Islet of Langerhans (tissue), 1 donor: ENCODE results near the gene VDR.

ENCODE experiments used
- FAIRE-seq: peaks from one replicate; lab custom pipeline; 2011; peaks lifted over from hg19 to GRCh38; lab: Jason Lieb, UNC

The VDR gene

DNA sequence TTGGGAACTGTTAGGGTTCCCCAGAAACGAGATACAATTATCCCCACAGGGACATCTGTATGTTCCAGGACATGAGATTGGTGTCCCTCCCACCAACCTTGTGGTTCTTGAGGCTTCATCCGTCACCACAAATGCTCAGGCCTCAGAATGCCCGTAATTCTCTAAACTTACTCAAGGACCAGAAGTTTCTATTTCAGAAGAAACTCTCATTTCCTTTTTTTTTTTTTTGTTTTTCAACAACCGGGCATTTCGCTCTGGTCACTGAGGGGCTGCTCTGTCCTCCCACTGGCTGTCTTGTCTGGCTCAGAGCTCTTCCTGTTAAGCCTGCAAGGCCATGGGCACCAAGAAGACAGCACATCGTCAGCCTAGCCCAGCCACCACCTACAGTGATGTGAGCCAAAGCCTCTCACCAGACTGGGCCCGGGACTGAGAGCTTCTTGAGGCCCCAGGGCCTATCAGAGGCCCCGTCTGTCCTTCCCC lies 36.2 kb downstream of the VDR start:
- no peak for FAIRE-seq

- no peak for FAIRE-seq
Measured at GRCh38 chr12:47868041-47868440, 36.8 kb downstream of the VDR start.

DNA sequence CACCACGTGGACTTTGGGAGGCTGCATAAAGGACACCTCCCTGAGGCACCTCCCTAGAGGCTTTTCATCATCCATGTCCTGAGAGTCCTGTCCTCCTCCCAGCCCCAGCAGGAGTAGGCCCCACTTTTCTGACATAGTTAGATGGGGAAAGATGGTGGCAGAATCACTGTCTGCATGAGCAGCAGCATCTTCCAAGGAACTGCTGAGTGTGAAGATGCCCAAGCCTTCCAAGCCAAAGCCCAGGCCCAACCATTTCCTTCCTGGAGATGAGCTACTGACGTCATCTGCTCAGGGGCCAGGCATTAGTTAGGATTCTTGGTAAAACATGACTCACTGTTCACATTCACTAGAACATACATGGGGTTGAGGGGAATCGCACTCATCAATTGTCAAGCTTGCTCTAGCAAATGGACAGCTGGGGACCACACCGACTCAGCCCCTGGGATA lies 37.3 kb downstream of the VDR start:
- no peak for FAIRE-seq

DNA sequence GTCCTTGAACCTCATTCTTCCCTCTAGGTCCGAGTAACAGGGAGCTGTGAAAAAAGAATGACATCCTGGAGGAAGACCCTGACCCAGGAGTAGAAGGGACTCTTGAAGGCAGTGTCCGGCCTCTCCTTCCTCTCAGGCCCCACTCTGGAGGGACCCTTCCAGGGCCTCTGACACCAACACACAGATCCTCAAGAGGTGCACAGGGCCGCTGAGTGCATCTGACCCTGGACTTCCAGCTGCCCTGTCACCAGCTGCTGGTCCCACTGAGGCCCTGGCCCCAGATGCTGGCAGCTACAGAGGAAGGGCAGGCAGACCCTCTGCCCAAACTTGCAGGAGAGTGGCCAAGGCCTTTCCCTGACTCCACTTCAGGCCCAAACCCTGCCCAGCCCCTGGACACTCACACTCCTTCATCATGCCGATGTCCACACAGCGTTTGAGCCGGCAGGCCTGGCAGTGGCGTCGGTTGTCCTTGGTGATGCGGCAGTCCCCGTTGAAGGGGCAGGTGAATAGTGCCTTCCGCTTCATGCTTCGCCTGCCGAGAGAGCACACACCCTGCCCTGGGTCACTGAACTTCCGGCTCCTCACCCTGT lies 40.1 kb downstream of the VDR start:
- FAIRE-seq = no peak

- no peak for FAIRE-seq
Measured at GRCh38 chr12:47863985-47864384, 40.8 kb downstream of the VDR start.

DNA sequence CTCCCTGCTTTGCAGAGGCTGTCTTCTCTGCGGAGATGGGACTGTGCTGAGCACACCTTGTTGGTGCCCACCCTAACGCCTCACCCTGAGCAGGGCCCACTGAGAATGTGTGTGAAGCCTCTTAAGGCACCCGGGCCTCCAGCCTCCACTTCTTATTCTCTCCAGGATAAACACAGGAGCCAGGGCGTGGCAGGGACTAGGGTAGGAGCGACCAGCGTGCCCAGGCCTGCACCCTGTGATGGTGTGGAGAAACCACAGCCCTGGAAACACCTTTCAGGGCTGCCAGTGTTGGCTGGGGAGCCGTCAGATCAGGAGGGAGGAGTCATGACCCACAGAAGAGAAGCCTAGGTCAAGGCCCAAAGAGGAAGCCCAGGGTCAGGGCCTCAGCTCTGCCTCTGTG lies 41.3 kb downstream of the VDR start:
- FAIRE-seq = no peak

DNA sequence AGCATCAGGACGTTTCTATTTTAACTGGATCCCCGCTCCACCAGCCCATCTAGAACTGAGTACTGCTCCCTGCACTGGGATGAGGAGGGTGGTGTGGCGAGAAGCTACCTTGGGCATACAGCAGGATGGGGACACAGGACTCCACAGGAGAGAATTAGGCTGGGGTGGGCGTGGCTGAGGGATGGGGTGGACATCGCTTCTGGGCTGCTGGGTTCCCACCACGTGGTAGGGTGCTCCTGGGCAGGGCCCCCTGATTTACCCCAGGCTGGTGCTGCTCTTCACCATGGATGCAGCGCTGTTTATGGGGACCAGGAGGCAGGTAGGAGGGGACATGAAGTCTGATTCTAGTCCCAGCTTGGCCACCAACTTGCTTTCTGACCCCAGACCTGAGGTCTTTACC lies 41.9 kb downstream of the VDR start:
- FAIRE-seq = no peak

DNA sequence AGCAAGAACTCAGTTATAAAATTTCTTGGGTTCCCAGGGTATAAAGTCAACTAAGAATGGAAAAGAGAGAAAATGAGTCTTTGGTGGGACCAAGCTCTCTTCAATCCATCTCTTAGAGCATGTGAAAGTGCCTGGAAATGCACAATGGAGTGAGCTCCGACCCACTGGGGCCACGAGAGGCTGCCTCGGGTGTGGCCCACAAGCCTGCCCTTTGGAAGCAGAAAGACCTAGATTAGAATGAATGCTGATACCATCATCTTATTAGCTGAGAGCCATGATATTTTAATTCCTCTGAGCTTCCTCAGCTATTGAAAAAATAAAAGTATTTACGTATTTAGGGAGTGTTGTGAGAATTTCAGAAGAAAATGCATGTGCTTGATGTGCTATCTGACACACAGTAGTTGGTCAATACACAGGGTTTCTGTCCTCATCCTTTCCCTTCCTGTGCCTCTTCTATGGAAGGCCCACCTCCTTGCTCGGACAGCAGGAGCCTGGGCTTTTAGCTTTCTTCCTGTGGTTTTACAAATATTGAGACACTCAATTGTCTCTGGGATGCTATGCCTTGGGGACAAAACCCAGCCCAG lies 42.5 kb downstream of the VDR start:
- FAIRE-seq = no peak

DNA sequence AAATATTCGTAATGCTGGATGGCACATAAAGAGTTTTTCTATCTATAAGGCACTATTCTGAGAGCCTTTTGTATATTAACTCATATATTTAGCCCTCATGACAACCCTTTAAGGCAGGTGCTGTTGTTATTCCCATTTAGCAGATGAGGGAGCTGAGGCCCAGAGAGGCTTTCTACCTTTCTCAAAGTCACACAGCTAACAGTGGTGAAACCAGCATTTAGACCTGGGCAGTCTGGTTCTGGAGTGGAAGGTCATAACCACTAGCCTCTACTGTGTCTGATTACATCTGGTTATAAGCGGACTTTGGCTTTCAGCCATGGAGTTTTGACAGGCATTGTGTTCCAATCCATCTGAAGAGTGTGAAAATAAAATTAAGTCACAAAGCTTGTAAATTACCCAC lies 43.9 kb downstream of the VDR start:
- FAIRE-seq = no peak

GRCh38 chr12:47860279-47860841 lies 44.4 kb downstream of the VDR start:
- FAIRE-seq = no peak

GRCh38 chr12:47858511-47859266 lies 46.1 kb downstream of the VDR start:
- FAIRE-seq = no peak

- no peak for FAIRE-seq
Measured at GRCh38 chr12:47856721-47857575, 47.8 kb downstream of the VDR start.

DNA sequence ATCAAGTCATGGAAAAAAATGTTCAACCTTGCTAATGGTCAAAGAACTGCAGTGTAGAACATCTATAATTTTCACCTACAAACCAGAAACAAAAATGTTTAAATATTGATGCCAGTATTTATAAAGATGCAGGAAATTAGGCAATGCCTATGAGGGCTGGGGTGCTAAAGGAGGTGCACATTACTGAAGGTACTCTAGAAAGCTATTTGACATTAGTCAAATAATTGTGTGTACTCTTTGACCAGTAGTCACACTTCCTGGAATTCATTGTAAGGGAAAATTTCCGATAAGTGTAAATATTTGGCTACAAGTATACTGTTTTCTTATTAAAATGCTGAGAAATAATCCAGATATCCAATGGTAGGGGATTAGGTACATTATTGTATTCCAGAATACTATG lies 48.7 kb downstream of the VDR start:
- FAIRE-seq = no peak

GRCh38 chr12:47855502-47855901 lies 49.3 kb downstream of the VDR start:
- no peak for FAIRE-seq

GRCh38 chr12:47854531-47854930 lies 50.3 kb downstream of the VDR start:
- FAIRE-seq = no peak

- no peak for FAIRE-seq
Measured at GRCh38 chr12:47852096-47852571, 52.7 kb downstream of the VDR start.

- FAIRE-seq = no peak
Measured at GRCh38 chr12:47851303-47851952, 53.4 kb downstream of the VDR start.

- no peak for FAIRE-seq
Measured at GRCh38 chr12:47850153-47851084, 54.4 kb downstream of the VDR start.

DNA sequence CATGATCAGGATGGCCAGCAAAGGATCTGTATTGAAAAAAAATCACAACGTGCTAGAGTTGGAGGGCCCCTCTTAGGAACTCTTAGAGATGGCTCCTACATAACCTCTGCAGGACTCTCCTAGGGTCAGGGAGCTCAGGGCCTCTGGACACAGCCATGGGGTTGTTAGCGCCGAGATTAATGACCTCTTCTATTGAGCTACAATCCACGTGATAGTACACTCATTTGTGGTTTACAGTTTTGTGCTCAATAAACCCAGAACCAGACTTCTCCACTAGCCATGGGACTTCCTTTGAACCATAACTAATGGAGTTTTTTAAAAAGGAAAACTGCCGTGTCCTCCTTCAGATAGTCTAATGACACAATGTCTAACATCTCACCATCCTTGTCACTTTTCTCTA lies 55.5 kb downstream of the VDR start:
- no peak for FAIRE-seq

- no peak for FAIRE-seq
Measured at GRCh38 chr12:47848853-47849252, 55.9 kb downstream of the VDR start.
